PC-3 (cell line): ENCODE data around the gene PPP1R7. TPM values are rescaled to one million over a fixed set of nuclear protein-coding genes. Genes with fewer than 3 reads are reported as not detected.

Experiments
- ATAC-seq: fragments of 200-7000 bp; cut with Tn5 transposase; 2 replicates; pipeline ENCODE4 v1.9.1; 2020; ENCODE audit warnings: mild to moderate bottlenecking, moderate library complexity
- BruUV-seq: library from RNA; stranded (reverse); fragments of 400-500 nt; replicated peaks from 2 replicates; lab custom pipeline; 2021; lab: Mats Ljungman, UMichigan
- CTCF ChIA-PET: fragments of 300-600 bp; sonication (Branson Sonifier 250); formaldehyde crosslinking; loops from one replicate; lab custom pipeline; 2022; ENCODE audit warnings: antibody characterized with exemption; lab: Charles Lee
- POLR2A ChIA-PET: fragments of 300-600 bp; sonication (Branson Sonifier 250); formaldehyde crosslinking; loops from one replicate; lab custom pipeline; 2022; ENCODE audit warnings: antibody characterized with exemption; ENCODE audit not compliant: unreplicated experiment; lab: Charles Lee
- DNase-seq: peaks from one replicate; pipeline ENCODE4 v3.0.0-alpha.2; 2015
- H2AFZ ChIP-seq: fragments of 300-600 bp; sonication (generic); 2 replicates; pipeline ENCODE4 v1.6.0; 2016; ENCODE audit warnings: antibody characterized with exemption, low read length
- H3F3A ChIP-seq: fragments of 300-600 bp; sonication (generic); one replicate; pipeline ENCODE4 v1.6.0; 2017; ENCODE audit warnings: antibody characterized with exemption, low read length, control low read depth, mild to moderate bottlenecking; ENCODE audit not compliant: unreplicated experiment
- H3K27ac ChIP-seq: fragments of 300-600 bp; sonication (generic); 2 replicates; pipeline ENCODE4 v1.5.1; 2016; ENCODE audit warnings: mild to moderate bottlenecking, low read length
- H3K27me3 ChIP-seq: fragments of 300-600 bp; sonication (generic); 2 replicates; pipeline ENCODE4 v1.6.1; 2016; ENCODE audit warnings: low read length, mixed read lengths
- H3K36me3 ChIP-seq: fragments of 300-600 bp; sonication (generic); 2 replicates; pipeline ENCODE4 v1.6.1; 2016; ENCODE audit warnings: low read depth, mixed run types, low read length, mixed read lengths
- H3K4me1 ChIP-seq: fragments of 300-600 bp; sonication (generic); 2 replicates; pipeline ENCODE4 v1.5.1; 2016; ENCODE audit warnings: low read length; ENCODE audit not compliant: insufficient read depth
- H3K4me2 ChIP-seq: fragments of 300-600 bp; sonication (generic); 2 replicates; pipeline ENCODE4 v1.6.0; 2016; ENCODE audit warnings: low read length
- H3K4me3 ChIP-seq: fragments of 300-600 bp; sonication (generic); 2 replicates; pipeline ENCODE4 v1.5.1; 2016; ENCODE audit warnings: mild to moderate bottlenecking, low read length, mixed read lengths
- H3K79me2 ChIP-seq: fragments of 300-600 bp; sonication (generic); 2 replicates; pipeline ENCODE4 v1.6.1; 2017; ENCODE audit warnings: low read length, mixed read lengths
- H3K9ac ChIP-seq: fragments of 300-600 bp; sonication (generic); 2 replicates; pipeline ENCODE4 v1.6.0; 2016; ENCODE audit warnings: mild to moderate bottlenecking, low read length
- H3K9me2 ChIP-seq: fragments of 300-600 bp; sonication (generic); replicated peaks from 2 replicates; pipeline ENCODE4 v1.6.1; 2016; ENCODE audit warnings: mixed run types, low read length, mixed read lengths
- H3K9me3 ChIP-seq: fragments of 300-600 bp; sonication (generic); 2 replicates; pipeline ENCODE4 v1.6.1; 2016; ENCODE audit warnings: low read length, mixed read lengths
- H4K20me1 ChIP-seq: fragments of 300-600 bp; sonication (generic); 2 replicates; pipeline ENCODE4 v1.6.1; 2016; ENCODE audit warnings: low read length, mixed read lengths
- CTCF ChIP-seq: fragments of 300-600 bp; sonication (generic); conservative IDR thresholded peaks from 2 replicates; pipeline ENCODE4 v1.5.1; 2017; ENCODE audit warnings: antibody characterized with exemption, low read depth, mild to moderate bottlenecking, low read length
- EZH2 ChIP-seq: fragments of 300-600 bp; sonication (generic); IDR thresholded peaks from one replicate; pipeline ENCODE4 v1.6.1; 2017; ENCODE audit warnings: antibody characterized with exemption, mild to moderate bottlenecking, low read length; ENCODE audit not compliant: unreplicated experiment
- EZH2phosphoT487 ChIP-seq: fragments of 300-600 bp; sonication (generic); IDR thresholded peaks from 2 replicates; pipeline ENCODE4 v1.6.1; 2018; ENCODE audit warnings: mild to moderate bottlenecking, antibody characterized with exemption, low read length, borderline replicate concordance
- intact Hi-C: fragments of 100-400 bp; cut with micrococcal nuclease; formaldehyde crosslinking; loops from 2 replicates; pipeline ENCODE4 v1.9.0; 2023
- total RNA-seq: library from RNA; depleted of rRNA; stranded (reverse); fragments of >200 nt; gene quantifications from 2 replicates; pipeline ENCODE4 v1.2.3, GENCODE V29; 2014

Gene PPP1R7
- total RNA-seq, 1 experiment from 2014 or later: 21.4 TPM

DNA sequence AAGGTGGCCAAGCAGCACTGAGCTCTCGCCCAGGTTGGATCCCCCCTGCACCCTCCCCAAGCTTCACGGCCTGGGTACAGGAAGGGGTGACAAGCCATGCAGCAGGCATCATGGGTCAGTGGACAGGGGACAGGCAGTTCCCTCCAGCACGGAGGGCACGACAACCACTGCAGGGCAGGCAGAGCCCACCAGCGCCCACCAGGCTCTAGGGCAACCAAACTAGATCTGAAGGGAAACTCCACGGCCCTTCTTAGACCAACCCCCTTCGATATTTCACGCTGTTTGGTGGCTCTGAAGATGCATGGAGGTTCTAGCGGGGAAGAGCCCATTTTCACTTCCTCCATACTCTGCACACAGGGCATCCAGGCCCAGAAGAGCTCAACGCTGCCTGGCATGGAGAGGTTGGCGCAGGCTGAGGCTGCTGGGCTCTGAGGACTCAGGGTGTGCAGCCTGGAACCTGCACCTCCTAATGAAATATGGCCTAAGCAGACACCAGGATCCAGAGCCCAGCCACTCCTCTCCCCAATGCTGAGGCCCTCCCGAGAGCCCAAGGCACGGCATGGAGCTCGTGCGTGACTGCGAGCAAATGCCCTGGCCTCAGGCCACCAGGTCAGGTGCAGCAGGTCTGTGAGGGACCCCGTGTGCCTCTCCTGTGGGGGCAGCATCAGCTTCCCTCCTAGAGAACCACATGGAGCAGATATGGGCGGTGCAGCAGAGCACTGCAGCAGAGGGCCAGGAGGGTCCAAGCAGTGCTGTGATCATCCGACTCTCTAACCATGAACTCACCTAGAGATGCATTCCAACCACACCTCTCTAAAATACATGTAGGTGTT lies 39.4 kb upstream of the PPP1R7 start:
- Histone ChIP-seq H3F3A (no peaks in the 10 kb centered on the region), H3K9ac (no peak overlapping the region), H3K27me3 (no peaks in the 10 kb centered on the region), H2AFZ (no peak overlapping the region), H3K9me3 (no peaks in the 10 kb centered on the region), H3K79me2 (no peaks in the 10 kb centered on the region), H3K4me1 (no peaks in the 10 kb centered on the region), H3K9me2 (no peaks in the 10 kb centered on the region), H3K4me2 (no peak overlapping the region), H4K20me1 (no peaks in the 10 kb centered on the region), H3K4me3 (no peak overlapping the region), H3K36me3 (no peaks in the 10 kb centered on the region), H3K27ac (no peak overlapping the region)
- ATAC-seq (no peak), DNase-seq (no peak)
- no TSS peak for BruUV-seq
- ChIA-PET CTCF (no interaction called here), POLR2A (no interaction called here)
- TF ChIP-seq EZH2 (no peak), EZH2phosphoT487 (no peak), CTCF (no peak)
- intact Hi-C loops: no loop called here

DNA sequence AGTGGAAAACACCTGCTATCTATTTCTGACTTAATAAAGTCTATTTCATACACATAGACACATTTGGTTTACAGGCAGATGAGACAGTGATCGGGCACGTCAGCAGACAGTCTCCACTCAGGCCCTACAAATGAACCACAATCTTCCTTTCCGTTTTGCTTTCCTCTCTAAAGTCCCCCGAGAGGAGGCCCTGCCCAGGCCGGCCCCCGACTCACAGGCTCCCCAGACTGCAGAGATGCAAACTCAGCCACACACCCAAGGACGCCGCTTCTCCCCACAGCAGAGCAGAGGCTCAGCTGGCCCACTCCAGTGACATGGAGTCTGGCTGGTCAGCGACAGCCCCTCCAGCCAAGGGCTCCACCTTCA lies 38.8 kb upstream of the PPP1R7 start:
- Histone ChIP-seq H3K9me2 (no peaks in the 10 kb centered on the region), H3K27ac (no peak overlapping the region), H3K9me3 (no peaks in the 10 kb centered on the region), H2AFZ (no peak overlapping the region), H3K4me1 (no peaks in the 10 kb centered on the region), H3K79me2 (no peaks in the 10 kb centered on the region), H3F3A (no peaks in the 10 kb centered on the region), H3K9ac (no peak overlapping the region), H3K36me3 (no peaks in the 10 kb centered on the region), H4K20me1 (no peaks in the 10 kb centered on the region), H3K27me3 (no peaks in the 10 kb centered on the region), H3K4me3 (no peak overlapping the region), H3K4me2 (no peak overlapping the region)
- DNase-seq (no peak), ATAC-seq (no peak)
- ChIA-PET CTCF (no interaction called here), POLR2A (no interaction called here)
- intact Hi-C loops: no loop called here
- no TSS peak for BruUV-seq
- TF ChIP-seq EZH2phosphoT487 (no peak), CTCF (no peak), EZH2 (no peak)

- CTCF ChIA-PET: no interaction called here
- Histone ChIP-seq H3K9me3 (no peaks in the 10 kb centered on the region), H3F3A (no peaks in the 10 kb centered on the region), H3K4me3 (no peak overlapping the region), H3K36me3 (no peaks in the 10 kb centered on the region), H3K4me2 (no peak overlapping the region), H3K79me2 (no peaks in the 10 kb centered on the region), H3K27ac (no peak overlapping the region), H3K9me2 (no peaks in the 10 kb centered on the region), H2AFZ (no peak overlapping the region), H3K9ac (no peak overlapping the region), H4K20me1 (no peaks in the 10 kb centered on the region), H3K4me1 (no peaks in the 10 kb centered on the region), H3K27me3 (no peaks in the 10 kb centered on the region)
- ATAC-seq: no peak
- intact Hi-C loops: no loop called here
- DNase-seq: no peak
- TF ChIP-seq EZH2: no peak
- TF ChIP-seq CTCF: no peak
- TF ChIP-seq EZH2phosphoT487: no peak
- POLR2A ChIA-PET: no interaction called here
- no TSS peak for BruUV-seq
Observed at GRCh38 chr2:241112046-241112445, 38.2 kb upstream of the PPP1R7 start.
